Activated CD4-positive, CD25-positive, alpha-beta regulatory T cell treated with anti-CD3 and anti-CD28 coated beads, Interleukin-2, amount 50 U/mL, for 24 hours (primary cell): ENCODE data around the gene MRPS10.

ENCODE experiments used
- ATAC-seq, 2 donors: fragments of 150-1000 bp; cut with Tn5 transposase; one replicate each; pipeline ENCODE4 v1.10.0; 2021; ENCODE audit warnings: mild to moderate bottlenecking in 1 of 2, moderate library complexity in 1 of 2

MRPS10 gene

DNA sequence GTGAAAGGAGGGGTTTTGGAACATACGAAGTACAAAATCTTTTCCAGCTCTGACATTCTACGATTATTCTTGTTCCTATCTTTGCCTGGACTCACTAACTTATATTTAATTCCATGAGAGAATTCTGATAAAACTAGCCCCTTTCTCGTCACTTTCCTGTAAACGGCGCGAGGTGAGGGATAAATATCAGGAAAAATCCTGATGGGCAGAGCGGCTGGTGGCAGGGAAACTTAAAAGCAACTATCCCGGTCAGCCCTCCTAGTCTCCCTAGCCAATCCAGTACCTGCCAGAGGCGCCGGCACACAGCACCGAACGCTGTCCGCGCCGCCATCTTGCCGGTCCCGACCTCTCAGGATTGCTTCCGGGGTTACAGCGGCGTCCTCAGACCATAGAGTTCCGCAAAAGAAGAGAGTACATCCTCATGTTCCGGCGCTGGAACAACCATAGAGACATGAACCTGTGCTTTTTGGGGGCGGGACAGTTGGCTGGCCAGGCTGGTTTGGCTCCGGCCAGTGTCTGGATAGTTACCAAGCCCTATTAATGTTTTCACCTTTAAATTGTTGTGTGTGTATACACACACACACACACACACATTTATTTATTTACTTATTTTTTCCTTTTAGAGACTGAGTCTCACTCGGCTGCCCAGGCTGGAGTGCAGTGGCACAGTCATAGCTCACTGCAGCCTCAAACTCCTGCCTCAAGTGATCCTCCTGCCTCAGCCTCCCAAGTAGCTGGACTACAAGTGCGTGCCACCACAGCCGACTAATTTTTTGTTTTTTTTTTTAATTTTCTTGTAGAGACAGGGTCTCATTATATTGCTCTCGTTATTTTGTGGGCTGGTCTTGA lies at the start of gene MRPS10:
Gene MRPS10, minus strand, starts transcription at position 343 of the 849 bp plus-strand sequence. Its CDS starts 12 bp downstream, at position 331.
- peak; percentile 100 for ATAC-seq

DNA sequence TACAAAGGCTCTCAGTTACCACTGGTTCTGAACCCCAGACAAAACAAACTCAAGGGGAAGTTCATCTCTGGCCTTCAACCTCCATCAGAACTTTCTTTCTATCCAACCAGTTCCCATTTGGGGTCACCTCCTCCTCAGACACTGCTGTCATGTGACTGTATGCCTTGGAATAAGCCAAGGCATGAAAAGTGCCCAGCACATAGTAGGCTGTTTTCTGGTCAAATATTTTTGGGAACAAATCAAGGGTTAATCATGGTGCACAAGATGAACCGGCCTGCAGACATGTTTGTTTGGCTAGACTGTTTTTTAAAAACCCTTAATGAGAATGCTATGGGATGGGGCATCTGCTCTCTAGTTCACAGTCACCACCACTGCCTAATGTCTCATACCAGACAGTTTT lies 48.9 kb upstream of the MRPS10 start:
- ATAC-seq: no peak

DNA sequence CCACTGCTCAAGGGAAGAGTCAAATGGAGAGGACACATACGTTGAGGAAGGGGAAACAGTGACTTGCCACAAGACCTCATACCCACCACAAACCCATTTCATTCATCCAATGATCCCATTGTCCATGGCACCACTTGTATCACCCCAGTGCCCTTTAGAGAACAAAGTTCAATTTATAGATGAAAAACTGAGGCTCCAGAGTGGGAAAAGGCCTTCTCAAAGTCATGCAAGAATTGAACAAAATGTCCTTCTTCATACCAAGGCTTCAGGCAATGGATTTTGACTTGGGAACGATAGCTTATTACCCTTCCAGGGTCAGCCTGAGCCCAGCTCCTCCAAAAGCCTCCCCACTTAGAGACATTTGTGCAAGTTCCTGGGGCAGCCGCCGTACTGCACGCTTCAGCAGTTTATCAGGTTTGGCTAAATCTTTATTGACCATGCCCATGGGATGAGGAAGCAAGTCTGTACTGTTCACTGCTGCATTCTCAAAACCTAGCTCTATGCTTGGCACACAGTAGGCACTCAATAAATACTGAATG lies 47.3 kb upstream of the MRPS10 start:
- ATAC-seq: no peak

DNA sequence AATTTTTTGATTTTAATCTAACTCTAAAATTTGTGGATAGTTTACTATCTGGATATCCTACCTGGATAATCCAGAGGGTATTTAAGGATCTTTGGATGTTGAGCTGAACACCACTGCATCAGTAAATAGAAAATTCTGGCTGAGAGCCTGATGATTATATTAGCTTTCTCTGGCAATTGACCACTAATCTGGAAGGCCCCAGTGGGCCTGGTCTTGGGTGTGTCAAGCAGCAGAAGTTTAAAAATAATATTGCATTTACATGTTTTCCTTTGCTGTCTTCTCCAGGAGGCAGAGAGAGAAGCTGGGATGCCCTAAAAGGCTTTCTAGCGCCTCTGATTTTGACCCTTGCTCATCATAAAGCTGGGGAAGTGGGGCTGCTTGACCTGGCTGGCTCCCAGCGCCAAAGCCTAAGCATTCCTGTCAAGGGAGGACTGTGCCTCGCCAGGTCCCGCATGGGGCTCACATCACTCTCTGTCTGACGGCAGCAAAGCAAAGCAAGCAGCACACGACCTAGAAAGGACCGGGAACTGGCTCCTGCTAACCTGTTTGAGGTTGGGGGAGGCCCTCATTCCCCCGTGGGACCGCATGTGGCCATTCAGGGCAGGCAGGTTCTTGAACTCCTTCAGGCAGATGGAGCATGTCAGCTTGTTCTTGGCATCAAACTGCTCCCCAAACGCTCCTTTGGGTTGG lies 46.6 kb upstream of the MRPS10 start:
- ATAC-seq: no peak

GRCh38 chr6:42263165-42263728 lies 45.6 kb upstream of the MRPS10 start:
- no peak for ATAC-seq

DNA sequence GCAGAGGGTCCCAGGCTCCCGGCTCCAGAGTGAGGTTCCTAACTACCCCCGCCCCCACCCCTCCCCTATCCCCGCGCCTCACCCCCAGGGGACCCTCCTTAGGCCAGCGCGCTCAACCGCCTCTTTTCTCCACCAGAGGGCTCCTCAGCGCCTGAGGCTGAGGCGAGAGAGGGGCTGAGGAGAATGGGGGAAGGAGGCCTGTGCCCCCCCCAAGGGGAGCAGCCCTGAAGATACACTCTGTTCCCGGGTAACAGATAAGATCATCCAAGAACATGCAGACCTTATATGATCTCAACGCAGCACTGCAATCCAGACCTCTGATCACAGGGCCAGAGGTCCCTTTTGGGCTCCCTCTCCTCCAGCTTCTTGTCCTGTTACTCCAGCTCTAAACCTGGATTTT lies 43.3 kb upstream of the MRPS10 start:
- ATAC-seq: peak; percentile 55 to 65

DNA sequence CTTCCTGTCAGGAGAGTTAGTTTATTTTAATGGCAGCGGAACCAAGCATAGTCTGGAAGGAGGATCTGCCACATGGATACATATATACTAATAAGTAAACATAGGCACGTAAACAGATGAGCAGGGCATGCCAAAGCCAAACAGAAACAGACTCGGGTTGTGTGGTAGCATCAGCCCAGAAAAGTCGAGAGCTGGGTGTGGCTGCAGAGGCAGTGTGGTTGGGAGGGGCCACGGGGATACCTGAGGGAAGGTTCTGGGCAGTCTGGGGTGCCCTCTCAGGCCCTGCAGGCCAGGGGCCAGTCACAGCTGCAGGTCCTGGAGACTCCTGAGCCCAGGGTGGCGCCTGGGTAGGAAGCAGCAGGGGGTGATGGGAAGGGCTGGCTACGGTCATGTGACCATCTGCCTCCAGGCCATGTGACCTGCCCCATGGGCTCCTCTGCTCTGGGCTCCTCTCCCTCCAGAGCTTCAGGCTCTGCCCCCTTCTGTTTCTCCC lies 42.8 kb upstream of the MRPS10 start:
- ATAC-seq: peak in 1 of 2 donors; percentile 20

- ATAC-seq: no peak
Observed at GRCh38 chr6:42259841-42260395, 42.3 kb upstream of the MRPS10 start.

GRCh38 chr6:42259286-42259685 lies 41.6 kb upstream of the MRPS10 start:
- no peak for ATAC-seq

GRCh38 chr6:42257614-42258013 lies 40.0 kb upstream of the MRPS10 start:
- no peak for ATAC-seq

- no peak for ATAC-seq
Observed at GRCh38 chr6:42257063-42257462, 39.4 kb upstream of the MRPS10 start.

DNA sequence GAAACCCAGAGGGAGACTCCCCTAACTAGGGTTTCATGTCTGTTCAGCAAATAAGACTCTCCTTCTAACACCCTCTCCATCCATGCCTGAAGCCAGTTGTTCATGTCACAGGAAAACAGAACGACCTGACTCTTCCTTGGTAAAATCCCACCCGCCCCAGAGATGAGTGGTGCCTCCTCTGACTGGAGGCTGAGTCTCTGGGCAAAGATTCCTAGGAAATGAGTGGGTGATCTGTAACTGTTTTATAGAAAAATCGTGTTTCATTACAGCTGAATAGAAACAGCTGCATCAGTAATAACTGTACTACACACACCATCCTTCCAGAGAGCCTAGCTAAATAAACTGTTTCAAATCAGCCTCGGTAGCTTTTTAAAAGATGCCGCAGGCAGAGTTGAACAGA lies 37.4 kb upstream of the MRPS10 start:
- no peak for ATAC-seq

DNA sequence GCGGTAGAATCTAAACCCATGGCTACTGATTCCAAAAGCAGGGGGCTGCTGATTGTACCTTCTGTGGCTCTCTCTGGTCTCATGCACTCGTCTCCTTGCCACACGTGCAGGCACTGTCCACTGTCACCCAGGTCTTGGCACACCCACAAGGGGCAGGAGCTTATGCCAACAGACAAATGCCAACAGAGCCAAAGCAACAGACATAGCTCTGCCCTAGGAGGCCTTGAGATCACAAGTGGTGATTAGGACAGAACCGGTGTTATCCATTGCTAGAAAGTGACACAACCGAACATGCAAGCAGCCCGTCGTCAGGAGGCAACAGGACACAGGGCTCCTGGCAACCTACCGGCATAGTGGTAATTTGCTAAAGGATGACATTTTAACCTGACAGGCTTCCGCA lies 36.8 kb upstream of the MRPS10 start:
- no peak for ATAC-seq

DNA sequence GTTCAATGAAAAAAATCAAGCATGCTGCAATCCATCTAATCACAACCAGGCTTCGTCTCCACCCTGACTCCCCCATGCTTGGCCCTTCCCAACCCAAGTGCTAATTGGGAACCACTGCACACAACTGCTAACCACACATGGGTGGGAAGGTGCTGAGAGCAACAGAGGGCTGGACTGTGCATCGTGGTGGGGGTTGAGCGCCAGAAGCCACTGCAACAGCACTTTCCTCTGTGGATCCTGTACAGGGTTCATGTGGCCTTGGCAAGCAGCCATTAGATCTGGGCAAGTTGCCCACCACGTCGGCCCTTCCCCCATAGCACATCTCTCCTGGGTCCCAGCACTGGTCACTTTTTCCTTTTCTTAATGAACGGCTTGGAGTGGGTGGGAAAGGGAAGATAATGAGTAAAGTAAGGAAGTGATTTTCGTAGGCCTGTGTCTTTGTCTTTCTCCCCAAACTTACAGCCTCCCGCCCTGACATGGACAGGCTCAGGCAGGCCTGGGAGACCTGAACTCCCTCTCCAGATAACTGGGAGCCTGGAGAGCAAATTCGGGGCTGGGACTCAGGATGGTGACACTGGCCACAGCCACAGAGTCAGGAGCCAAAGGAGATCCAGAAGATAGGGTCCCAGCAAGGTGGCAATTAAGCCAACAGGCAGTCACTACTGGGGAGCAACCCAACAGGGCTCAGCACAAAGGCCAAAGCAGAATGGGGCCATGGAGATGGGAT lies 34.4 kb upstream of the MRPS10 start:
- no peak for ATAC-seq

GRCh38 chr6:42251500-42251899 lies 33.8 kb upstream of the MRPS10 start:
- no peak for ATAC-seq

DNA sequence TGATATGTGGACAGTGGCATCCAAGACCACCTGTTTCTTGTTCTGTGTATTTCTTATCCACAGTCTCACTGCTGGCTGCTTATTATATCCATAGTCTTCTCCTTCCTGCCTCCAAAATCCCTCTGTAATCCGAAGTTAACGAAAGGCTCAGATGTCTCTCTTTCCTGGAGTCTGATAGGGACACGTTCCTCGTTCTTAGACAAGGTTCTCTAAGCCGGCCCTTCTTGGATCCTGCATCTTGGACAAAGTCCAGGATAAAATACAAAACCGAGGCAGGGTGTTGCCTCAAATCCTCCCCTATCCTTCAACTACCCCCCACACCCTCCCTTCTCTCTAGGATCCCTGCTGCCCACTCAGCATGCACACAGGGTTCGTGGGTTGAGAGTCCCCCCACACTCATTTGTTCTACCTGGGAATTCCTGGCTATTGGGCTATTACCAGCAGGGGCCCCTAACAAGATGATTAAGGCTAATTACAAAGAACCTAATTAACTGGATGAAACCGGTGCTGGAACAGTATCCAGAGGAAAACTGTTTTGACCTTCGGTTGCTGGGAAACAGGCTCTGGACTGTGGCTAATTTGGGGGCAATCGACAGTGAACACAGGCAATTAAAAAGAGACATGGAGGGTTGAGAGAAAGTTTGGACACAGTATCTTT lies 32.7 kb upstream of the MRPS10 start:
- ATAC-seq: no peak

GRCh38 chr6:42249279-42249678 lies 31.6 kb upstream of the MRPS10 start:
- ATAC-seq: no peak

- ATAC-seq: no peak
Observed at GRCh38 chr6:42243046-42243445, 25.4 kb upstream of the MRPS10 start.

GRCh38 chr6:42241915-42242314 lies 24.3 kb upstream of the MRPS10 start:
- no peak for ATAC-seq

GRCh38 chr6:42239736-42240375 lies 22.2 kb upstream of the MRPS10 start:
- ATAC-seq: no peak

GRCh38 chr6:42239333-42239732 lies 21.7 kb upstream of the MRPS10 start:
- ATAC-seq: no peak
